ENCODE measurements around the gene VIL1. TPM values are rescaled to one million over a fixed set of nuclear protein-coding genes. Genes with fewer than 3 reads are reported as not detected.

The VIL1 gene
- total RNA-seq, 1 experiment from 2014 or later = 3.0 TPM

GRCh38 chr2:218402911-218403411 is 16.0 kb upstream of the VIL1 start (continued):
- no peak for TF ChIP-seq ZNF396 (CRISPR knock-in tag; IDR thresholded peaks at IDR 0.05; ENCODE audit: borderline replicate concordance)
- no peak for TF ChIP-seq ZNF317 (CRISPR knock-in tag; IDR thresholded peaks at IDR 0.05; ENCODE audit: borderline replicate concordance, low read depth)
- TF ChIP-seq, protein P1, sequence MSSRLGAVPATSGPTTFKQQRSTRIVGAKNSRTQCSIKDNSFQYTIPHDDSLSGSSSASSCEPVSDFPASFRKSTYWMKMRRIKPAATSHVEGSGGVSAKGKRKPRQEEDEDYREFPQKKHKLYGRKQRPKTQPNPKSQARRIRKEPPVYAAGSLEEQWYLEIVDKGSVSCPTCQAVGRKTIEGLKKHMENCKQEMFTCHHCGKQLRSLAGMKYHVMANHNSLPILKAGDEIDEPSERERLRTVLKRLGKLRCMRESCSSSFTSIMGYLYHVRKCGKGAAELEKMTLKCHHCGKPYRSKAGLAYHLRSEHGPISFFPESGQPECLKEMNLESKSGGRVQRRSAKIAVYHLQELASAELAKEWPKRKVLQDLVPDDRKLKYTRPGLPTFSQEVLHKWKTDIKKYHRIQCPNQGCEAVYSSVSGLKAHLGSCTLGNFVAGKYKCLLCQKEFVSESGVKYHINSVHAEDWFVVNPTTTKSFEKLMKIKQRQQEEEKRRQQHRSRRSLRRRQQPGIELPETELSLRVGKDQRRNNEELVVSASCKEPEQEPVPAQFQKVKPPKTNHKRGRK (CRISPR knock-in tag; IDR thresholded peaks at IDR 0.05; ENCODE audit: borderline replicate concordance) = no peak
- TF ChIP-seq ATF1 (CRISPR knock-in tag; IDR thresholded peaks at IDR 0.05) = no peak
- no peak for TF ChIP-seq JAZF1 (CRISPR knock-in tag; IDR thresholded peaks at IDR 0.05)
- TF ChIP-seq FOXP1 (CRISPR knock-in tag; IDR thresholded peaks at IDR 0.05; ENCODE audit: borderline replicate concordance) = no peak
- no peak for TF ChIP-seq TCF7 (CRISPR knock-in tag; IDR thresholded peaks at IDR 0.05; ENCODE audit: low read depth)

- peaks cover 8% of the 10 kb centered on the region for H3K36me3 Mint-ChIP-seq
- ATAC-seq = no peak
Measured at GRCh38 chr2:218403810-218404209, 15.1 kb upstream of the VIL1 start.

DNA sequence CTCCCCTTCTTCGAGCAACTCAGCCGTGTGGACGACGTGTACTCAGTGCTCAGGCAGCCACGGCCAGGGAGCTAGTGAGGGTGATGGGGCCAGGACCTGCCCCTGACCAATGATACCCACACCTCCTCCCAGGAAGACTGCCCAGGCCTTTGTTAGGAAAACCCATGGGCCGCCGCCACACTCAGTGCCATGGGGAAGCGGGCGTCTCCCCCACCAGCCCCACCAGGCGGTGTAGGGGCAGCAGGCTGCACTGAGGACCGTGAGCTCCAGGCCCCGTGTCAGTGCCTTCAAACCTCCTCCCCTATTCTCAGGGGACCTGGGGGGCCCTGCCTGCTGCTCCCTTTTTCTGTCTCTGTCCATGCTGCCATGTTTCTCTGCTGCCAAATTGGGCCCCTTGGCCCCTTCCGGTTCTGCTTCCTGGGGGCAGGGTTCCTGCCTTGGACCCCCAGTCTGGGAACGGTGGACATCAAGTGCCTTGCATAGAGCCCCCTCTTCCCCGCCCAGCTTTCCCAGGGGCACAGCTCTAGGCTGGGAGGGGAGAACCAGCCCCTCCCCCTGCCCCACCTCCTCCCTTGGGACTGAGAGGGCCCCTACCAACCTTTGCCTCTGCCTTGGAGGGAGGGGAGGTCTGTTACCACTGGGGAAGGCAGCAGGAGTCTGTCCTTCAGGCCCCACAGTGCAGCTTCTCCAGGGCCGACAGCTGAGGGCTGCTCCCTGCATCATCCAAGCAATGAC is 14.4 kb upstream of the VIL1 start:
- TF ChIP-seq FOXP1 (CRISPR knock-in tag; IDR thresholded peaks at IDR 0.05; ENCODE audit: borderline replicate concordance) = no peak
- no peak for TF ChIP-seq HMGA2 (CRISPR knock-in tag; IDR thresholded peaks at IDR 0.05)
- no peak for TF ChIP-seq NR2C2 (CRISPR knock-in tag; IDR thresholded peaks at IDR 0.05)
- TF ChIP-seq, protein P2, sequence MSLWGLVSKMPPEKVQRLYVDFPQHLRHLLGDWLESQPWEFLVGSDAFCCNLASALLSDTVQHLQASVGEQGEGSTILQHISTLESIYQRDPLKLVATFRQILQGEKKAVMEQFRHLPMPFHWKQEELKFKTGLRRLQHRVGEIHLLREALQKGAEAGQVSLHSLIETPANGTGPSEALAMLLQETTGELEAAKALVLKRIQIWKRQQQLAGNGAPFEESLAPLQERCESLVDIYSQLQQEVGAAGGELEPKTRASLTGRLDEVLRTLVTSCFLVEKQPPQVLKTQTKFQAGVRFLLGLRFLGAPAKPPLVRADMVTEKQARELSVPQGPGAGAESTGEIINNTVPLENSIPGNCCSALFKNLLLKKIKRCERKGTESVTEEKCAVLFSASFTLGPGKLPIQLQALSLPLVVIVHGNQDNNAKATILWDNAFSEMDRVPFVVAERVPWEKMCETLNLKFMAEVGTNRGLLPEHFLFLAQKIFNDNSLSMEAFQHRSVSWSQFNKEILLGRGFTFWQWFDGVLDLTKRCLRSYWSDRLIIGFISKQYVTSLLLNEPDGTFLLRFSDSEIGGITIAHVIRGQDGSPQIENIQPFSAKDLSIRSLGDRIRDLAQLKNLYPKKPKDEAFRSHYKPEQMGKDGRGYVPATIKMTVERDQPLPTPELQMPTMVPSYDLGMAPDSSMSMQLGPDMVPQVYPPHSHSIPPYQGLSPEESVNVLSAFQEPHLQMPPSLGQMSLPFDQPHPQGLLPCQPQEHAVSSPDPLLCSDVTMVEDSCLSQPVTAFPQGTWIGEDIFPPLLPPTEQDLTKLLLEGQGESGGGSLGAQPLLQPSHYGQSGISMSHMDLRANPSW (CRISPR knock-in tag; conservative IDR thresholded peaks at IDR 0.05; ENCODE audit: low read depth) = no peak
- TF ChIP-seq PREB (CRISPR knock-in tag; IDR thresholded peaks at IDR 0.05; ENCODE audit: borderline replicate concordance) = no peak
- no peak for TF ChIP-seq ZNF423 (CRISPR knock-in tag; IDR thresholded peaks at IDR 0.05)
- no peak for TF ChIP-seq TP53 (CRISPR knock-in tag; IDR thresholded peaks at IDR 0.05)
- no peak for TF ChIP-seq CREB1 (CRISPR knock-in tag; IDR thresholded peaks at IDR 0.05)
- no peak for TF ChIP-seq ZNF396 (CRISPR knock-in tag; IDR thresholded peaks at IDR 0.05; ENCODE audit: borderline replicate concordance)
- no peak for TF ChIP-seq E2F1 (CRISPR knock-in tag; IDR thresholded peaks at IDR 0.05)
- no peaks in the 10 kb centered on the region for H3K27me3 Mint-ChIP-seq (ENCODE audit: low read depth)
- no peaks in the 10 kb centered on the region for H3K9me3 Mint-ChIP-seq
- H3K27ac Mint-ChIP-seq = no peak overlapping the region
- peaks cover 22% of the 10 kb centered on the region for H3K4me1 Mint-ChIP-seq
- DNase-seq (ENCODE audit: low spot score) (no peak), ATAC-seq (no peak)
- peaks cover 8% of the 10 kb centered on the region for H3K36me3 Mint-ChIP-seq
- peak overlapping the region; percentile 82; the same call in 1 of the 2 replicates for H3K4me3 Mint-ChIP-seq
- POLR2A ChIA-PET = interaction anchor here (0.6 to 1.2 kb wide), 2 partner anchors 37 to 253 kb away, joined by 3 read pairs; no protein-coding TSS in a partner anchor
- CTCF ChIA-PET = interaction anchor here (0.6 to 2.5 kb wide), 3 partner anchors 8 to 549 kb away, joined by 3 to 19 read pairs (median 7); no protein-coding TSS in a partner anchor

More at GRCh38 chr2:218403810-218404209, 15.1 kb upstream of the VIL1 start:
- CTCF ChIA-PET = interaction anchor here (0.6 to 2.5 kb wide), 2 partner anchors 7 to 549 kb away, joined by 3 to 19 read pairs; no protein-coding TSS in a partner anchor
- Mint-ChIP-seq H3K27me3 (ENCODE audit: low read depth) (peaks cover 5% of the 10 kb centered on the region), H3K4me3 (no peak overlapping the region), H3K4me1 (peaks cover 22% of the 10 kb centered on the region), H3K9me3 (no peaks in the 10 kb centered on the region), H3K27ac (no peak overlapping the region)
- no peak for DNase-seq (ENCODE audit: low spot score)
- POLR2A ChIA-PET = no interaction called here
- TF ChIP-seq ZNF121 (CRISPR knock-in tag; IDR thresholded peaks at IDR 0.05) (peak; percentile 60; the same call in 1 of the 2 replicates), HMGXB4 (CRISPR knock-in tag; IDR thresholded peaks at IDR 0.05) (no peak), ZNF423 (CRISPR knock-in tag; IDR thresholded peaks at IDR 0.05) (no peak)
